HFFc6 (cell line): ENCODE measurements around the gene DZIP1. TPM values are rescaled to one million over a fixed set of nuclear protein-coding genes. Genes with fewer than 3 reads are reported as not detected.
A peak's percentile ranks its signal among the peaks of the same experiment; 100 is the strongest.
"Not testable (repeated sequence)": the region's sequence is repeated elsewhere in the genome, so short reads cannot be mapped to it uniquely, and the experiment has no call there.

Source experiments
- DNase-seq: peaks from one replicate; pipeline ENCODE4 v3.0.0-alpha.2; 2018
- H3K27ac Mint-ChIP-seq: 2 replicates; pipeline ENCODE4 v1.8.0; 2020; ENCODE audit warnings: mild to moderate bottlenecking, mixed read lengths
- H3K27me3 Mint-ChIP-seq: 2 replicates; pipeline ENCODE4 v1.8.0; 2021; ENCODE audit warnings: mild to moderate bottlenecking, moderate library complexity, mixed read lengths; ENCODE audit not compliant: insufficient read depth
- H3K36me3 Mint-ChIP-seq: 2 replicates; pipeline ENCODE4 v1.8.0; 2021; ENCODE audit warnings: low read depth, mixed read lengths
- H3K4me1 Mint-ChIP-seq: 2 replicates; pipeline ENCODE4 v1.8.0; 2020; ENCODE audit warnings: low read depth, mixed read lengths
- H3K4me3 Mint-ChIP-seq: 2 replicates; pipeline ENCODE4 v1.8.0; 2020; ENCODE audit warnings: mild to moderate bottlenecking, moderate library complexity, mixed read lengths
- H3K9me3 Mint-ChIP-seq: 2 replicates; pipeline ENCODE4 v1.8.0; 2020; ENCODE audit warnings: mild to moderate bottlenecking, mixed read lengths
- long read RNA-seq: library from polyadenylated mRNA; unstranded; transcript quantifications from one replicate; pipeline ENCODE4 v2.0.0, GENCODE V29; 2019
- total RNA-seq, 6 experiments: library from RNA; stranded (reverse); fragmentation: NEBNext Ultra II Directional; extraction: Animal tissue kit (Norgen Biotek cat#: 25700); gene quantifications; 2 replicates in 1 of 6; 3 replicates in 5 of 6; pipeline ENCODE4 v1.2.3, GENCODE V29; 2021
- TF ChIP-seq, protein P1 (sequence below): fragments of 200-600 bp; sonication (generic); IDR thresholded peaks from 2 replicates; pipeline ENCODE4 v1.5.0; 2021; ENCODE audit warnings: antibody characterized with exemption, mild to moderate bottlenecking

Gene DZIP1, protein sequence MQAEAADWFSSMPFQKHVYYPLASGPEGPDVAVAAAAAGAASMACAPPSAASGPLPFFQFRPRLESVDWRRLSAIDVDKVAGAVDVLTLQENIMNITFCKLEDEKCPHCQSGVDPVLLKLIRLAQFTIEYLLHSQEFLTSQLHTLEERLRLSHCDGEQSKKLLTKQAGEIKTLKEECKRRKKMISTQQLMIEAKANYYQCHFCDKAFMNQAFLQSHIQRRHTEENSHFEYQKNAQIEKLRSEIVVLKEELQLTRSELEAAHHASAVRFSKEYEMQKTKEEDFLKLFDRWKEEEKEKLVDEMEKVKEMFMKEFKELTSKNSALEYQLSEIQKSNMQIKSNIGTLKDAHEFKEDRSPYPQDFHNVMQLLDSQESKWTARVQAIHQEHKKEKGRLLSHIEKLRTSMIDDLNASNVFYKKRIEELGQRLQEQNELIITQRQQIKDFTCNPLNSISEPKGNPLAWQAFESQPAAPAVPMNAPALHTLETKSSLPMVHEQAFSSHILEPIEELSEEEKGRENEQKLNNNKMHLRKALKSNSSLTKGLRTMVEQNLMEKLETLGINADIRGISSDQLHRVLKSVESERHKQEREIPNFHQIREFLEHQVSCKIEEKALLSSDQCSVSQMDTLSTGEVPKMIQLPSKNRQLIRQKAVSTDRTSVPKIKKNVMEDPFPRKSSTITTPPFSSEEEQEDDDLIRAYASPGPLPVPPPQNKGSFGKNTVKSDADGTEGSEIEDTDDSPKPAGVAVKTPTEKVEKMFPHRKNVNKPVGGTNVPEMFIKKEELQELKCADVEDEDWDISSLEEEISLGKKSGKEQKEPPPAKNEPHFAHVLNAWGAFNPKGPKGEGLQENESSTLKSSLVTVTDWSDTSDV
- total RNA-seq: 10 to 100 TPM; 39.3 to 43.8 (median 42.0) TPM
- long read RNA-seq, partial matches to known transcripts: 7 of 11 reads
- long read RNA-seq, other reads (novel, unspliced or antisense): 3 of 11 reads

GRCh38 chr13:95644601-95645052 is at the start of gene DZIP1:
TSS of gene DZIP1 (minus strand) at chr13:95644706. CDS start at chr13:95642029, 2,677 bp downstream.
- H3K4me1 Mint-ChIP-seq: peaks cover 43% of the 10 kb centered on the region
- peaks cover 14% of the 10 kb centered on the region for H3K36me3 Mint-ChIP-seq
- no peaks in the 10 kb centered on the region for H3K9me3 Mint-ChIP-seq
- TF ChIP-seq, protein P1, sequence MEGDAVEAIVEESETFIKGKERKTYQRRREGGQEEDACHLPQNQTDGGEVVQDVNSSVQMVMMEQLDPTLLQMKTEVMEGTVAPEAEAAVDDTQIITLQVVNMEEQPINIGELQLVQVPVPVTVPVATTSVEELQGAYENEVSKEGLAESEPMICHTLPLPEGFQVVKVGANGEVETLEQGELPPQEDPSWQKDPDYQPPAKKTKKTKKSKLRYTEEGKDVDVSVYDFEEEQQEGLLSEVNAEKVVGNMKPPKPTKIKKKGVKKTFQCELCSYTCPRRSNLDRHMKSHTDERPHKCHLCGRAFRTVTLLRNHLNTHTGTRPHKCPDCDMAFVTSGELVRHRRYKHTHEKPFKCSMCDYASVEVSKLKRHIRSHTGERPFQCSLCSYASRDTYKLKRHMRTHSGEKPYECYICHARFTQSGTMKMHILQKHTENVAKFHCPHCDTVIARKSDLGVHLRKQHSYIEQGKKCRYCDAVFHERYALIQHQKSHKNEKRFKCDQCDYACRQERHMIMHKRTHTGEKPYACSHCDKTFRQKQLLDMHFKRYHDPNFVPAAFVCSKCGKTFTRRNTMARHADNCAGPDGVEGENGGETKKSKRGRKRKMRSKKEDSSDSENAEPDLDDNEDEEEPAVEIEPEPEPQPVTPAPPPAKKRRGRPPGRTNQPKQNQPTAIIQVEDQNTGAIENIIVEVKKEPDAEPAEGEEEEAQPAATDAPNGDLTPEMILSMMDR: no peak
- H3K27ac Mint-ChIP-seq: peak within 1 kb of the TSS; percentile 88
- peaks cover 5% of the 10 kb centered on the region for H3K27me3 Mint-ChIP-seq
- peak; percentile 81 for DNase-seq
- peak within 1 kb of the TSS; percentile 91 for H3K4me3 Mint-ChIP-seq

DNA sequence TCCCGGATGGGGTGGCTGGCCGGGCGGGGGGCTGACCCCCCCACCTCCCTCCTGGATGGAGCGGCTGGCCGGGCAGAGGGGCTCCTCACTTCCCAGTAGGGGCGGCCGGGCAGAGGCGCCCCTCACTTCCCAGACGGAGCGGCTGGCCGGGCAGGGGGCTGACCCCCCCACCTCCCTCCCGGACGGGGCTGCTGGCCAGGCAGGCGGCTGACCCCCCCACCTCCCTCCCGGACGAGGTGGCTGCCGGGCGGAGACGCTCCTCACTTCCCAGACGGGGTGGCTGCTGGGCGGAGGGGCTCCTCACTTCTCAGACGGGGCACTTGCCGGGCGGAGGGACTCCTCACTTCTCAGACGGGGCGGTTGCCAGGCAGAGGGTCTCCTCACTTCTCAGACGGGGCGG is 46.5 kb upstream of the DZIP1 start:
- not testable (repeated sequence) for H3K27me3 Mint-ChIP-seq, DNase-seq, H3K9me3 Mint-ChIP-seq, H3K36me3 Mint-ChIP-seq, H3K4me3 Mint-ChIP-seq, H3K27ac Mint-ChIP-seq
- H3K4me1 Mint-ChIP-seq: peaks cover 10% of the 10 kb centered on the region

DNA sequence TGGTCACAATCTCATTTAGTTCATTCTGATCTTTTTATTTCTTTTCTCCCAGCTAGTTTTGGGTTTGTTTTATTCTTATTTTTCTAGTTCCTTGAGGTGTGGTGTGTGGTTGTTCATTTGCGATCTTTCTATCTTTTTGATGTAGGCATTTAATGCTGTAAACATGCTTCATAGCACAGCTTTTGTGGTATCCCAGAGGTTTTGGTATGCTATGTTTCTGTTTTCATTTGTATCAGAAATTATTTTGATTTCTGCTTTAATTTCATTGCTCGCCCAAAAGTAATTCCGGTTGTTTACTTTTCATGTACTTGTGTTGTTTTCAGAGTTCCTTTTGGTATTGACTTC is 45.0 kb upstream of the DZIP1 start:
- DNase-seq: no peak
- H3K4me3 Mint-ChIP-seq: no peak overlapping the region
- no peak overlapping the region for H3K27ac Mint-ChIP-seq

GRCh38 chr13:95684960-95685359 is 40.5 kb upstream of the DZIP1 start:
- not testable (repeated sequence) for DNase-seq, H3K9me3 Mint-ChIP-seq, H3K27ac Mint-ChIP-seq, H3K27me3 Mint-ChIP-seq, H3K4me3 Mint-ChIP-seq
- Mint-ChIP-seq H3K4me1 (peaks cover 36% of the 10 kb centered on the region), H3K36me3 (peaks cover 16% of the 10 kb centered on the region)

More for the DNA sequence above, 45.0 kb upstream of the DZIP1 start:
- H3K4me1 Mint-ChIP-seq: peaks cover 10% of the 10 kb centered on the region
- H3K27me3 Mint-ChIP-seq: no peaks in the 10 kb centered on the region; the same call in none of the 2 replicates
- H3K9me3 Mint-ChIP-seq: peaks cover 7% of the 10 kb centered on the region; the same call in 1 of the 2 replicates
- peaks cover 11% of the 10 kb centered on the region for H3K36me3 Mint-ChIP-seq
- TF ChIP-seq, protein P1: no peak

- Mint-ChIP-seq H3K36me3 (peaks cover 16% of the 10 kb centered on the region), H3K4me3 (no peak overlapping the region), H3K27me3 (no peaks in the 10 kb centered on the region; the same call in 1 of the 2 replicates), H3K4me1 (peaks cover 37% of the 10 kb centered on the region), H3K9me3 (peaks cover 7% of the 10 kb centered on the region; the same call in 1 of the 2 replicates), H3K27ac (no peak overlapping the region)
- DNase-seq: no peak
- TF ChIP-seq, protein P1: no peak
Observed at GRCh38 chr13:95684418-95684817, 39.9 kb upstream of the DZIP1 start.

DNA sequence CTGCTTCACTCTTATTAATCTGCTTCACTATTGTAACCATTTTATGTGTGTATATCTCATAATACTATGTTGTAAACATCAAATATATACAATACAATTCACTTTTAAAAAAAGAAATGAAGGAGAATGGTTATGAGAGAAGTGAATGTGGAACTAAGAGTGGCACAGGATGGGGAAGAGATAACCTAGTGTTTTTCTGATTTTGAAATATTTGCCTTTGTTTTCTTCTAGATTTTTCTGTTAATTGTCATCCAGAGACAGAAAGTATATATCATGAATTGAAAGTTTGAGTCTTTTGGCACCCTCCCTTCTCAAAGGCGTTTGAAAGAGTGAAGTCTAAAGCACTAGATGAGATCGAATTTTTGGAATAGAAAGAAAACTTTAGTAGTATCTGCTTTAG is 35.2 kb upstream of the DZIP1 start:
- Mint-ChIP-seq H3K36me3 (peaks cover 5% of the 10 kb centered on the region; the same call in 1 of the 2 replicates), H3K9me3 (no peaks in the 10 kb centered on the region), H3K27ac (no peak overlapping the region), H3K4me3 (peak overlapping the region; percentile 37; the same call in 1 of the 2 replicates), H3K27me3 (no peaks in the 10 kb centered on the region; the same call in none of the 2 replicates), H3K4me1 (peaks cover 63% of the 10 kb centered on the region)
- DNase-seq: no peak
- TF ChIP-seq, protein P1: no peak
